NCI-H345 treated with DMSO at 0.1 percent for 48 hours (cell line): ENCODE data around the gene EPSTI1.

Source experiments
- DNase-seq: peaks from one replicate; lab custom pipeline; 2025; ENCODE audit not compliant: unreplicated experiment; lab: John Stamatoyannopoulos, UW

EPSTI1 gene

DNA sequence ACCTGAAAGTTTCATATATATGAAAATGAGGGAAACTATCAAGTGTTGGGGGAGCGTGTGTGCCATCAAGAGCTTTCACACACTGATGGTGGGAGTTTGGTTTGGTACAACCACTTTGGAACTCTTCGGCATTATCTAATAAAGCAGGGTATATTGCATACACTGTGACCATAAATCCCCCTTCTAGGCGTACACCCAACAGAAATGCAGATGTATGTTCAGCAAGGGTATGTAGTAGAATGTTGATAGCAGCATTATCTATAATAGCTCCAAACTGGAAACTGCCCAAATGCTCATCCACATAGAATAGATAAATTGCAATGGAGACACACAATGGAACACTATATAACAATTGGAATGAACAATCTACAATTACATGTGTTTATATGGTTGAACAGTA, 139.9 kb downstream of the EPSTI1 start:
- DNase-seq, result no peak

DNA sequence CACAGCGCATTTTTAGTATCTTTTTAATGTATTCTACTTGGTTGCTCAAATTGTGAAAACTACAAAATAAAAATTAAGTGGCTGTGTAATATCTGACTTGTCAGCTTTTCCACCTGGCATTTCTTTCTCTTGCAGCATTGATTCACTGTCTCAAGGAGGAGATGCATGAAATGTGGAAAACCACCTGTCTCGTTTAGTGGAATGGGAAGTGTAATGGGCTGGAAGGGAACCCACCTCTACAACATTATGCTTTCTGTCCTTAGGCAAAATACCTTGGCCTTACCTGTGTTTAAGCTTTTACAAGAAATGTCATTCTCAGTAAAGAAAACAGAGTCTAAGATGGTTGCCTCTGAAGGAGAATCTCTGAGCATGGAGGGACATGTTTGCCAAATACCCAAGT, 142.8 kb downstream of the EPSTI1 start:
- DNase-seq, result no peak

DNA sequence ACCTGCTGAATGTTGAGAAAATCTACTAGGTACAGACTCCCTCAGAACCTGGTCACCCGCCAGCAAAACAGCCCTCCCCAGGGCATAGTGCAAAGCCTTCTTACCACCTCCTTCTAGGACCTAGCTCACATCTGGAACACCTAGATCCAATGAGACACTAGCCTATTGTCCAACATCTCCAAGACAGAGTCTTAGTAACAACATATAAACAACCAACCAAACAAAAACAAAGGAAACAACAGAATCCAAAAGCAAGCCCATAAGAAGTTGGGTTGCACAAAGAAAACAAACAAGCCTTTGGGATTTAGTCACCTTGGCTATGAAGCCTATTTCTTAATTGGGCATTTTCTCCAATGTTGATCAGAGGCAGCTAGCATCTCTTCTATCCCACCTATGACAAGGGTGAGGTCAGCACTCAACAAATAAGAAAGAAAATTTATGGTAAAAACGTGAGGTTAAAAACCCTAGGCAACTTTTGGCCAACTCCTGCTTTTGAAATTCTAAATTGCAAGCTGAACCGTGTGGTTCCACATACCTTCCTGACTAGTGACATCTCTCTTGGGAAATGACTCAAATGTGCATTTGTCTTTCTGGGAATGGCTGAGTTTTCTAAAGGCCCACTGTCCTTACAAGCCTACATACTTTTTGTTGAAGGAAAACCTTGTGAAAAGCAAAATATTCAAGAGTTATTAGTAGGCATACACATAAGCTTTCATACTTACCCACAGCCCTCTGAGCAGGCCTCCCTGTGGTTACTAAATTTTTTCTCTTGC, 144.0 kb downstream of the EPSTI1 start:
- no peak for DNase-seq

DNA sequence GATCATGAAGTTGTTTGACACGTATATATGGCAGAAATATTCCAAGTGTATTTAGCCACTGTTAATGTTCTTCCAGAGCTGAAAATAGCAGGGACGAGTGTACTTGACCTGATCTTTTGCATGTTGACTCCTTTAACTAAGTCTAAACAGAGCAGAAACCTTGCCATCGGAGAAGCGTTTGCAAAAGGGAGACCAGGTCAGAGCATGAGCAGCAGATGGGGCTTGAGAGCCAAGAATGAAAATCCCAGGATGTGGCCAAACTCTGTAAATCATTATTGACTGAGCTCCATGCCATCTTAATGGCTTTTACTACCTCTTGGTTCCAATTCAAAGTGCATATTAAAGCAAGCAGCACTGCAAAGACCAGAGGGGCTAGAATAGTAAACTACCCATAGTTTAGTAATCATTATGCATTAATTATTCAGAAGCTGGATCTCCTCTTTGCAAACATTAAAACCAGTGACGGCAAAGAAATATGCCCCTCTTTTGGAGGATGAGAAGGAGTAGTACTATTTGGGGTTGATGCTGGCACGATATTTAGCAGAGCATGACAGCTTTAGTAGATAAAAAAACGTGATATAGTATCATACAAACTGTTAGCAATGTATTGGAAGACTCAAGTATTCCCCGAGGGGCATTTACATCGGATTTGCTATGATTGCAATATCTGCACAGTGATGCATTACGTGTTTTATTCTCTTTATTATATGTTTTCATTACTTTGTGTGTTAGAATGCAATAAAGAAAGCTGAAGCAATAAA, 154.9 kb downstream of the EPSTI1 start:
- DNase-seq, result no peak
